HL-60 (cell line): ENCODE measurements around the gene NRP2.

Experiments used
- GABPA ChIP-seq: IDR thresholded peaks from 2 replicates; pipeline ENCODE4 v1.6.1; 2012; ENCODE audit warnings: low read depth
- POLR2AphosphoS5 ChIP-seq: IDR thresholded peaks from 2 replicates; pipeline ENCODE4 v1.6.1; 2012; ENCODE audit warnings: low read depth
- SPI1 ChIP-seq: IDR thresholded peaks from 2 replicates; pipeline ENCODE4 v1.6.1; 2012; ENCODE audit warnings: low read depth, mild to moderate bottlenecking, borderline replicate concordance
- TF ChIP-seq, protein P1 (sequence below): IDR thresholded peaks from one replicate; pipeline ENCODE4 v1.5.1; 2011; ENCODE audit warnings: low read length, control low read depth, inconsistent platforms; ENCODE audit not compliant: insufficient read depth
- TF ChIP-seq, protein P2 (sequence below): IDR thresholded peaks from 2 replicates; pipeline ENCODE4 v1.6.1; 2012; ENCODE audit warnings: low read depth; ENCODE audit not compliant: insufficient replicate concordance

DNA sequence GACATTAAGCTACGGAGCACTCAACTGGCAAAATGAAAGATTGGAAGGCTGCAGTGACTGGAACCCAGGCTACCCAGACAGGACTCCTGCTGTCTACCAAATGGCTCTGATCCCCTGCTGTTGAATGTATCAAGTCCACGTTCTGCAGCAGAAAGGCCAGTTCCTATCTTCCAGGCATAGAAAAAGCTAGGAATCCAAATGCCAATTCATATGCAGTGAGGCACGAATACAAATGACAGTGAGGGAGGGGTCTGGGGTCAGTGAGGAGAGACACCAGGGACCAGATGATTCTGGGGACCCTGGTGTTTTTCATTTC lies 5.3 kb downstream of the NRP2 start:
- TF ChIP-seq, protein P1, sequence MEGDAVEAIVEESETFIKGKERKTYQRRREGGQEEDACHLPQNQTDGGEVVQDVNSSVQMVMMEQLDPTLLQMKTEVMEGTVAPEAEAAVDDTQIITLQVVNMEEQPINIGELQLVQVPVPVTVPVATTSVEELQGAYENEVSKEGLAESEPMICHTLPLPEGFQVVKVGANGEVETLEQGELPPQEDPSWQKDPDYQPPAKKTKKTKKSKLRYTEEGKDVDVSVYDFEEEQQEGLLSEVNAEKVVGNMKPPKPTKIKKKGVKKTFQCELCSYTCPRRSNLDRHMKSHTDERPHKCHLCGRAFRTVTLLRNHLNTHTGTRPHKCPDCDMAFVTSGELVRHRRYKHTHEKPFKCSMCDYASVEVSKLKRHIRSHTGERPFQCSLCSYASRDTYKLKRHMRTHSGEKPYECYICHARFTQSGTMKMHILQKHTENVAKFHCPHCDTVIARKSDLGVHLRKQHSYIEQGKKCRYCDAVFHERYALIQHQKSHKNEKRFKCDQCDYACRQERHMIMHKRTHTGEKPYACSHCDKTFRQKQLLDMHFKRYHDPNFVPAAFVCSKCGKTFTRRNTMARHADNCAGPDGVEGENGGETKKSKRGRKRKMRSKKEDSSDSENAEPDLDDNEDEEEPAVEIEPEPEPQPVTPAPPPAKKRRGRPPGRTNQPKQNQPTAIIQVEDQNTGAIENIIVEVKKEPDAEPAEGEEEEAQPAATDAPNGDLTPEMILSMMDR: no peak
- TF ChIP-seq POLR2AphosphoS5 (no peak), SPI1 (no peak), GABPA (no peak)
- TF ChIP-seq, protein P2, sequence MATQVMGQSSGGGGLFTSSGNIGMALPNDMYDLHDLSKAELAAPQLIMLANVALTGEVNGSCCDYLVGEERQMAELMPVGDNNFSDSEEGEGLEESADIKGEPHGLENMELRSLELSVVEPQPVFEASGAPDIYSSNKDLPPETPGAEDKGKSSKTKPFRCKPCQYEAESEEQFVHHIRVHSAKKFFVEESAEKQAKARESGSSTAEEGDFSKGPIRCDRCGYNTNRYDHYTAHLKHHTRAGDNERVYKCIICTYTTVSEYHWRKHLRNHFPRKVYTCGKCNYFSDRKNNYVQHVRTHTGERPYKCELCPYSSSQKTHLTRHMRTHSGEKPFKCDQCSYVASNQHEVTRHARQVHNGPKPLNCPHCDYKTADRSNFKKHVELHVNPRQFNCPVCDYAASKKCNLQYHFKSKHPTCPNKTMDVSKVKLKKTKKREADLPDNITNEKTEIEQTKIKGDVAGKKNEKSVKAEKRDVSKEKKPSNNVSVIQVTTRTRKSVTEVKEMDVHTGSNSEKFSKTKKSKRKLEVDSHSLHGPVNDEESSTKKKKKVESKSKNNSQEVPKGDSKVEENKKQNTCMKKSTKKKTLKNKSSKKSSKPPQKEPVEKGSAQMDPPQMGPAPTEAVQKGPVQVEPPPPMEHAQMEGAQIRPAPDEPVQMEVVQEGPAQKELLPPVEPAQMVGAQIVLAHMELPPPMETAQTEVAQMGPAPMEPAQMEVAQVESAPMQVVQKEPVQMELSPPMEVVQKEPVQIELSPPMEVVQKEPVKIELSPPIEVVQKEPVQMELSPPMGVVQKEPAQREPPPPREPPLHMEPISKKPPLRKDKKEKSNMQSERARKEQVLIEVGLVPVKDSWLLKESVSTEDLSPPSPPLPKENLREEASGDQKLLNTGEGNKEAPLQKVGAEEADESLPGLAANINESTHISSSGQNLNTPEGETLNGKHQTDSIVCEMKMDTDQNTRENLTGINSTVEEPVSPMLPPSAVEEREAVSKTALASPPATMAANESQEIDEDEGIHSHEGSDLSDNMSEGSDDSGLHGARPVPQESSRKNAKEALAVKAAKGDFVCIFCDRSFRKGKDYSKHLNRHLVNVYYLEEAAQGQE: no peak
